Measurements from ENCODE around the gene LRIG1. TPM values are rescaled to one million over a fixed set of nuclear protein-coding genes. Genes with fewer than 3 reads are reported as not detected.
A peak's percentile ranks its signal among the peaks of the same experiment; 100 is the strongest.

LRIG1 gene
- polyA plus RNA-seq, 1 donor from 2014 or later = 10.6 TPM

GRCh38 chr3:66476852-66477381, 23.9 kb downstream of the LRIG1 start:
- peaks cover 12 to 33% (median 17%) of the 10 kb centered on the region in 3 donors for H3K4me1 Mint-ChIP-seq
- H3K27me3 Mint-ChIP-seq = peaks cover 6% of the 10 kb centered on the region
- no peak overlapping the region for H3K27ac Mint-ChIP-seq
- no peak overlapping the region for H3K4me3 Mint-ChIP-seq
- H3K9me3 Mint-ChIP-seq = peaks cover 0 to 7% (median 6%) of the 10 kb centered on the region in 3 donors
- H3K36me3 Mint-ChIP-seq = no peaks in the 10 kb centered on the region

- H3K36me3 Mint-ChIP-seq = no peaks in the 10 kb centered on the region
- H3K4me3 Mint-ChIP-seq = no peak overlapping the region
- H3K27ac Mint-ChIP-seq = no peak overlapping the region
- H3K27me3 Mint-ChIP-seq = peaks cover 7% of the 10 kb centered on the region
- peaks cover 0 to 7% (median 6%) of the 10 kb centered on the region in 3 donors for H3K9me3 Mint-ChIP-seq
- peaks cover 7 to 24% (median 17%) of the 10 kb centered on the region in 3 donors for H3K4me1 Mint-ChIP-seq
Observed at GRCh38 chr3:66475386-66476020, 25.3 kb downstream of the LRIG1 start.

DNA sequence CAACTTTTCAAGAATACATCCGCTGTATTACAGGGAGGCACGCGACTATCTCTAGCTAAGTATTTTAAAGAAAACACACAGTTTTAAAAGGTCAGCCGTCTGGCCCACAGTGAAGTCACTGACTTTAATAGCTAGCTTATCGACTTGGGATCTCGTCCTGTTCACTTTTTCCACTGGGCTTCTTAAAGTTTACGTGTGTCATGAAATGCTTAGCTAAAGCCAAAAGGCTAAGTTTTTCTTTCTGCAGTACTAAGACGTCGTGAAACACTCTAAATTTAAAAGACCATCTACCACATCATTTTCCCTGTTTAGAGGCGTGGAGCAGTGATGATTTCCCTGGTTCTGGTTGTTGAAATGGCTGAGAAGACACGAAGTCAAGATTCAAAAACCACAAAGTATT, 27.1 kb downstream of the LRIG1 start:
- Mint-ChIP-seq H3K4me3 (peak overlapping the region in 2 of 4 donors; percentile 18 to 31), H3K36me3 (no peaks in the 10 kb centered on the region), H3K27ac (no peak overlapping the region), H3K27me3 (peaks cover 12% of the 10 kb centered on the region), H3K9me3 (peaks cover 0 to 2% (median 0%) of the 10 kb centered on the region in 3 donors), H3K4me1 (peaks cover 10 to 25% (median 22%) of the 10 kb centered on the region in 3 donors)

DNA sequence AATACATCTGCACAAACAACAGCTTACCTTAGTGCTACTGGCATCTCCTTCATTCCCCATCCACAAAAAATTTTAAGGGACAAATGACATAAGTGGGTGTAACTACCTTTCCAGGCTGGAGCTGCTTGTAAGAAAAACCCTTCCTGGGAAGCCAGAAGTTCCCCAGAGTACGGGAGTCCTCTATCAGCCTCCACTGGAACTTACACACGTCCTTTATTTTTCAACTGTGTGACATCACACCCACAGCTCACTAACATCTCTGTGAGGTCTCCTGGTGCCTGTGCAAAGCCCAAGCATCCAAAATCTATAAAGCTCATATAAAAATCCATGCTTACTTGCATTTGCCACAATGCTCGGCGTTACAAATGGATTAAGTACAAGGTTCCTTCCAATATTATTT, 27.6 kb downstream of the LRIG1 start:
- Mint-ChIP-seq H3K9me3 (peaks cover 0 to 2% (median 0%) of the 10 kb centered on the region in 3 donors), H3K27me3 (peaks cover 16% of the 10 kb centered on the region), H3K4me1 (peaks cover 13 to 28% (median 25%) of the 10 kb centered on the region in 3 donors), H3K4me3 (peak overlapping the region in 3 of 4 donors; percentile 2 to 80 (median 37)), H3K27ac (no peak overlapping the region), H3K36me3 (no peaks in the 10 kb centered on the region)

GRCh38 chr3:66472313-66473134, 28.3 kb downstream of the LRIG1 start:
- Mint-ChIP-seq H3K4me1 (peaks cover 15 to 31% (median 25%) of the 10 kb centered on the region in 3 donors), H3K27me3 (peaks cover 17% of the 10 kb centered on the region), H3K9me3 (peaks cover 0 to 2% (median 0%) of the 10 kb centered on the region in 3 donors), H3K27ac (peak overlapping the region in 1 of 3 donors; percentile 82), H3K36me3 (peaks cover 2% of the 10 kb centered on the region), H3K4me3 (peak overlapping the region; percentile 12 to 80 (median 49))

- H3K4me3 Mint-ChIP-seq = no peak overlapping the region
- H3K36me3 Mint-ChIP-seq = peaks cover 2% of the 10 kb centered on the region
- H3K27me3 Mint-ChIP-seq = peaks cover 25% of the 10 kb centered on the region
- H3K4me1 Mint-ChIP-seq = peaks cover 16 to 33% (median 25%) of the 10 kb centered on the region in 3 donors
- H3K9me3 Mint-ChIP-seq = peaks cover 0 to 2% (median 0%) of the 10 kb centered on the region in 3 donors
- H3K27ac Mint-ChIP-seq = peak overlapping the region in 1 of 3 donors; percentile 60
Observed at GRCh38 chr3:66470956-66471686, 29.7 kb downstream of the LRIG1 start.

DNA sequence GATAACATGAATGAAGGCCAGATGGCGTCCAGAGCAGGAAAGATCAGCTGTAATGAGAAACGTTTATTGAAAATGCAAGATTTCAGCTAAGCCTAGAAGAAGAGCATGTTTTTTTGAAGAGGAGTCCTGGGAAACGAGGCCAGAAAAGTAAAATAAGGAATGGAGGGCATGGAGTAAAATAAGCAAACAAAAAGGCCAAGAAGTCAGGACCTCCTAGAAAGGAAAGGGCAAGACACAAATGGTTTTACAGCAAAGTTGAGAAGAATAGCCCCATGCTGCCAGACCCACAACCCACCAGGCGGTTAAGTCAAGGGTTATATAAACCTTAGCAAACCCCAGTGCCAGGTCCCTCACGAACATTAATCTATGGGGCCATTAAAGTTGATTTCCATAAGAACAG, 30.5 kb downstream of the LRIG1 start:
- peaks cover 25% of the 10 kb centered on the region for H3K27me3 Mint-ChIP-seq
- no peak overlapping the region for H3K27ac Mint-ChIP-seq
- peaks cover 2% of the 10 kb centered on the region for H3K36me3 Mint-ChIP-seq
- H3K4me1 Mint-ChIP-seq = peaks cover 16 to 33% (median 25%) of the 10 kb centered on the region in 3 donors
- H3K9me3 Mint-ChIP-seq = peaks cover 0 to 2% (median 0%) of the 10 kb centered on the region in 3 donors
- H3K4me3 Mint-ChIP-seq = no peak overlapping the region

- peaks cover 2% of the 10 kb centered on the region for H3K36me3 Mint-ChIP-seq
- no peak overlapping the region for H3K27ac Mint-ChIP-seq
- peaks cover 25% of the 10 kb centered on the region for H3K27me3 Mint-ChIP-seq
- peak overlapping the region in 1 of 4 donors; percentile 53 for H3K4me3 Mint-ChIP-seq
- H3K9me3 Mint-ChIP-seq = peaks cover 0 to 2% (median 0%) of the 10 kb centered on the region in 3 donors
- peaks cover 16 to 33% (median 25%) of the 10 kb centered on the region in 3 donors for H3K4me1 Mint-ChIP-seq
Observed at GRCh38 chr3:66469220-66469640, 31.6 kb downstream of the LRIG1 start.

DNA sequence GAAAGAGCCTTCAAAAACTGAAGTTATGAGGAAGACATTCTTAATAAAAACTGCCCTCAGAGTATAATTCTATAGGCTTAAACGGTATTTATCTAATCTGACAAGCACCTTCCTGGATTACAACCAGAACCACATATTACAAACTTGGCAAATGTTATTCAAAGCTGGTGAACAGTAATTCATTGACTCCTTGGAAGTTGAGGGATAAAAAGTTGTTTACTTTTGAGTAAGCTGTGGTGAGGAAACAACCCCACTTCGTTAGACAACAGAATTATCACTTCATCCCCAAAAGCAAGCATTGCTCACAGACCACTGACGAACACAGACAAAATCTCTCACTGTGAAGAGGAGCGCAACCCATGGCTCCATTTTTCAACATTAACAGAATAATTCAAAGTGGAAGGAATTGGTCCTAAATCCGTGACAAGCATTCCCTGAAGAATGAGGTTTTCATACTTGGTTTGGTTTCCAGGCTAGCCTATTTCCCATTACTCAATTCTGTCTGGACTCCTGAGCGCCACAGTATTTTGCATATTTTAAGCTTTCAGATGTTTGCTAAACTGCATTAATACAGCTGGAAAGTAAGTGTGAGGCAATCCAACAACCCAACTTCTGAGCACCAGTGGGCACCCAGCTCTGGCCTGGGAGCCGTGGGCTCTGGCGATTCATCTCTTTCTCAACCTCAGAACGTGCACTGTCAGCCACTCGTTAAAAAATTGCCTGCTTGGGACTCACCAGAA, 32.7 kb downstream of the LRIG1 start:
- H3K4me1 Mint-ChIP-seq = peaks cover 15 to 29% (median 16%) of the 10 kb centered on the region in 3 donors
- H3K36me3 Mint-ChIP-seq = peaks cover 2% of the 10 kb centered on the region
- H3K27ac Mint-ChIP-seq = no peak overlapping the region
- H3K4me3 Mint-ChIP-seq = peak overlapping the region in 1 of 4 donors; percentile 10
- peaks cover 0 to 2% (median 0%) of the 10 kb centered on the region in 3 donors for H3K9me3 Mint-ChIP-seq
- peaks cover 25% of the 10 kb centered on the region for H3K27me3 Mint-ChIP-seq

GRCh38 chr3:66466606-66467270, 34.1 kb downstream of the LRIG1 start:
- peaks cover 2% of the 10 kb centered on the region for H3K36me3 Mint-ChIP-seq
- peaks cover 19% of the 10 kb centered on the region for H3K27me3 Mint-ChIP-seq
- H3K27ac Mint-ChIP-seq = no peak overlapping the region
- H3K9me3 Mint-ChIP-seq = peaks cover 0 to 2% (median 0%) of the 10 kb centered on the region in 3 donors
- H3K4me1 Mint-ChIP-seq = peaks cover 8 to 18% (median 10%) of the 10 kb centered on the region in 3 donors
- H3K4me3 Mint-ChIP-seq = peak overlapping the region in 1 of 4 donors; percentile 77

DNA sequence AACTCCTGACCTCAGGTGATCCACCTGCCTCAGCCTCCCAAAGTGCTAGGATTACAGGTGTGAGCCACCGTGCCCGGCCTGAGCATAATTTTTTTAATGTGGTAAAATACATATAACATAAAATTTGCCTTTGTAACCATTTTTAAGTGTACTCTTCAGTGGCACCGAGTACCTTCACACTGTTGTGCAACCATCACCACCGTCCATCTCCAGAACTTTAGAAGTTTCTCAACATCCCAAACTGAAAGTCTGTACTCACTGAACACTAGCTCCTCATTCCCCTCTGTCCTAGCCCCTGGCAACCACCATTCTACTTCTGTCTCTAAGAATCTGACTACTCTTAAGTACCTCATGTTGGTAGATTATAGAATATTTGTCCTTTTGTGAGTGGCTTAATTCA, 35.2 kb downstream of the LRIG1 start:
- Mint-ChIP-seq H3K4me3 (no peak overlapping the region), H3K27ac (no peak overlapping the region), H3K9me3 (peaks cover 0 to 2% (median 0%) of the 10 kb centered on the region in 3 donors), H3K36me3 (peaks cover 2% of the 10 kb centered on the region), H3K27me3 (peaks cover 17% of the 10 kb centered on the region), H3K4me1 (peaks cover 8 to 17% (median 10%) of the 10 kb centered on the region in 3 donors)

DNA sequence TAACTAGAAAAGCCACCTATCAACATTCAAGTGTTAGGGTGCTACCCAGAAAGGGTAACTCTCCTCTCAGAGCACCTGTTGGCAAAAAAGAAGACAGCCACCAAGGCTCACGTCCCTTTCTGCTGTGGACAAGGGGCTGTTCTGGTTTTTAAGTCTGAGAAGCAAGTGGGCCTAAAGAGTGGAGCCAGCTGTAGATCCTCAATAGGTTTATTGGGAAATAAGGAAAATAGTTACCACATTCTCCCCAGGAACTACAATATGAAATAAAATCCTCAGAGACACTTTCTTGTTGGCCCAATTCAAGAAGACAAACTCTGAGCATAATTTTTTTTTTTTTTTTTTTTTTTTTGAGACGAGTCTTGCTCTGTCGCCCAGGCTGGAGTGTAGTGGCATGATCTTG, 35.8 kb downstream of the LRIG1 start:
- Mint-ChIP-seq H3K4me3 (no peak overlapping the region), H3K9me3 (peaks cover 0 to under 1% (median 0%) of the 10 kb centered on the region in 3 donors), H3K36me3 (peaks cover 2% of the 10 kb centered on the region), H3K4me1 (peaks cover 8 to 17% (median 10%) of the 10 kb centered on the region in 3 donors), H3K27me3 (peaks cover 14% of the 10 kb centered on the region), H3K27ac (no peak overlapping the region)

DNA sequence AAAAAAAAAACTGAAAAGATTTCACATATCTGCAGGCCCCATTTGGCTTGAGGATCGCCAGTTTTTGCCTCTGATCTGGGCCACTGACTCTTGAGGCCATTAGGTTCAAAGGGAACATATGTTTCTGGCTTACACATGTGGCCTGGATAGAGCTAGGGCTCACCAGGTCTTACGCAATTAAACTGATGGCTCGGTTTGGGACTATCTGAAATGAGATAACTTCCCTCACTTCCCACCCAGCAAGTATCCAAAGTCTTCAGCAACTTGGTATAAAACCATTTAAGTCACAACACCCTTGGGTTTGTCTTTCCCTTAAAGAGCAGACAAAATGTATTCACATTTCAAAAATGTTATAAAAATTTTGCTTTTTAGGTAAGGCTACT, 36.3 kb downstream of the LRIG1 start:
- peaks cover 2% of the 10 kb centered on the region for H3K36me3 Mint-ChIP-seq
- H3K4me1 Mint-ChIP-seq = peaks cover 7 to 17% (median 10%) of the 10 kb centered on the region in 3 donors
- H3K27ac Mint-ChIP-seq = no peak overlapping the region
- H3K9me3 Mint-ChIP-seq = no peaks in the 10 kb centered on the region
- H3K4me3 Mint-ChIP-seq = no peak overlapping the region
- H3K27me3 Mint-ChIP-seq = peaks cover 12% of the 10 kb centered on the region

Measured in IgD-negative memory B cell (primary cell).